Measurements from ENCODE around the gene LARGE2.

The LARGE2 gene

DNA sequence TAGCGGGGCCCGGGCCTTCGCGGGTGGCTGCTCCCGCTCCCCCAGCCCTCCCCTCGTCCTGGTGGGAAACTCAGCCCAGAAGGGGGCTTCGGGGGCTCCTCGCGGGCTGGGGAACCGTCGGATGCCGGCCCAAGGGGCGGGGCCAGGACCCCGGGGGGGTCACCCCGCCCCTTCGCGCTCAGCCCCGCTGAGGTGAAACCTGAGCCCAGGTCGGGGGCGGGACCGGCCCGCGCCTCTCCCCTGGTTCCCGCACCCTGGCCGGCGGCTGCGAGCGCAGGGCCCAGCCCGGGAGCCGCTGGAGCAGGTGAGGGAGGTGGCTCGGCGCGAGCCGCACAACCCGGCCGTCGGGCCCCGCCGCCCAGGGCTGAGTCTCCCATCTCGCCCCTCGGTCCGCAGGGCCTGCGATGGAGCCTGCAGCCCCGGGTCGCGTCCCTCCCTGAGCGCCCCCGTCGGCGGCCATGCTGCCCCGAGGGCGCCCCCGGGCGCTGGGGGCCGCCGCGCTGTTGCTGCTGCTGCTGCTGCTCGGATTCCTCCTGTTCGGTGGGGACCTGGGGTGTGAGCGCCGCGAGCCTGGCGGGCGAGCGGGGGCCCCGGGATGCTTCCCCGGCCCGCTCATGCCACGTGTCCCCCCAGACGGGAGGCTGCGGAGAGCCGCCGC lies at the start of gene LARGE2:
TSS of gene LARGE2 (plus strand) at position 232 of the 658 bp plus-strand sequence. CDS start at position 459, 227 bp downstream.
- TF ChIP-seq ZFP3 (CRISPR knock-in tag; IDR thresholded peaks at IDR 0.05) (no peak), PATZ1 (CRISPR knock-in tag; IDR thresholded peaks at IDR 0.05; ENCODE audit: borderline replicate concordance) (no peak), ZNF565 (CRISPR knock-in tag; conservative IDR thresholded peaks at IDR 0.05; ENCODE audit: low read depth) (no peak), SNAI2 (CRISPR knock-in tag; IDR thresholded peaks at IDR 0.05) (no peak), ZNF70 (CRISPR knock-in tag; IDR thresholded peaks at IDR 0.05) (no peak), ARNTL (CRISPR knock-in tag; IDR thresholded peaks at IDR 0.05; ENCODE audit: borderline replicate concordance, low read depth) (no peak), TCF4 (CRISPR knock-in tag; IDR thresholded peaks at IDR 0.05; ENCODE audit: borderline replicate concordance) (no peak), CSRNP3 (CRISPR knock-in tag; IDR thresholded peaks at IDR 0.05) (no peak), ISL1 (CRISPR knock-in tag; IDR thresholded peaks at IDR 0.05) (no peak), CSDC2 (CRISPR knock-in tag; IDR thresholded peaks at IDR 0.05) (no peak), BACH2 (CRISPR knock-in tag; IDR thresholded peaks at IDR 0.05; ENCODE audit: borderline replicate concordance) (no peak), TOX (CRISPR knock-in tag; IDR thresholded peaks at IDR 0.05; ENCODE audit: borderline replicate concordance) (no peak), ZNF8 (CRISPR knock-in tag; IDR thresholded peaks at IDR 0.05) (no peak), PPARA (CRISPR knock-in tag; IDR thresholded peaks at IDR 0.05; ENCODE audit: borderline replicate concordance) (no peak), ZC3H10 (CRISPR knock-in tag; IDR thresholded peaks at IDR 0.05) (no peak)
- no peak for ATAC-seq

GRCh38 chr11:45876401-45876800 lies 46.1 kb upstream of the LARGE2 start:
- ATAC-seq, result no peak
- TF ChIP-seq BACH2 (CRISPR knock-in tag; IDR thresholded peaks at IDR 0.05; ENCODE audit: borderline replicate concordance) (no peak), TOX (CRISPR knock-in tag; IDR thresholded peaks at IDR 0.05; ENCODE audit: borderline replicate concordance) (no peak), ARNTL (CRISPR knock-in tag; IDR thresholded peaks at IDR 0.05; ENCODE audit: borderline replicate concordance, low read depth) (no peak), TCF4 (CRISPR knock-in tag; IDR thresholded peaks at IDR 0.05; ENCODE audit: borderline replicate concordance) (no peak), ZFP3 (CRISPR knock-in tag; IDR thresholded peaks at IDR 0.05) (no peak), PPARA (CRISPR knock-in tag; IDR thresholded peaks at IDR 0.05; ENCODE audit: borderline replicate concordance) (no peak), ISL1 (CRISPR knock-in tag; IDR thresholded peaks at IDR 0.05) (no peak), ZC3H10 (CRISPR knock-in tag; IDR thresholded peaks at IDR 0.05) (no peak), OSR1 (CRISPR knock-in tag; IDR thresholded peaks at IDR 0.05) (no peak), ESRRG (CRISPR knock-in tag; IDR thresholded peaks at IDR 0.05) (no peak), GLIS3 (CRISPR knock-in tag; IDR thresholded peaks at IDR 0.05) (no peak), ZNF70 (CRISPR knock-in tag; IDR thresholded peaks at IDR 0.05) (no peak), RARB (CRISPR knock-in tag; IDR thresholded peaks at IDR 0.05) (no peak), ZNF8 (CRISPR knock-in tag; IDR thresholded peaks at IDR 0.05) (no peak), CSRNP3 (CRISPR knock-in tag; IDR thresholded peaks at IDR 0.05) (no peak), CSDC2 (CRISPR knock-in tag; IDR thresholded peaks at IDR 0.05) (no peak), SNAI2 (CRISPR knock-in tag; IDR thresholded peaks at IDR 0.05) (no peak)

DNA sequence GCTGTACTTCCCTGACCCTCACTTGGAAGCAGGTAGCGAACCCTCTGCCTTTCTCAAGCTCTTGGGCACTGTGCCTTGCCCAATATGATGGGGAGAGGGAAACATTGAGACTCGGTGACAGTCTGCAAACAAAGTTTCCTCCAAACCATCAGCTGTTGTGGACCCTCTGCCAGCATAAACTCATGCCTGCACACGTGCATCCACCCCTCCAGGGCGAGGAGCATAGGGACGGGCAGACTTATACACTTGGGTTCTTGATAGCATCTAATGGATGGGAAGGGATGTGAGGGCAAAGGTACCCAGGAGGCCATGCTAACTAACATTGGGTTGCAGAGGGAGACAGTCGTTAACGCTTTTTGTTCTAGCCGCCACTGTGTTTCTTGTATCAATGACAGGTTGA lies 45.2 kb upstream of the LARGE2 start:
- no peak for ATAC-seq
- TF ChIP-seq OSR1 (CRISPR knock-in tag; IDR thresholded peaks at IDR 0.05), result no peak
- TF ChIP-seq ZFP30 (CRISPR knock-in tag; IDR thresholded peaks at IDR 0.05), result no peak
- no peak for TF ChIP-seq ESRRG (CRISPR knock-in tag; IDR thresholded peaks at IDR 0.05)
- TF ChIP-seq ZNF565 (CRISPR knock-in tag; conservative IDR thresholded peaks at IDR 0.05; ENCODE audit: low read depth), result no peak
- TF ChIP-seq ZC3H10 (CRISPR knock-in tag; IDR thresholded peaks at IDR 0.05), result no peak
- TF ChIP-seq, protein P1, sequence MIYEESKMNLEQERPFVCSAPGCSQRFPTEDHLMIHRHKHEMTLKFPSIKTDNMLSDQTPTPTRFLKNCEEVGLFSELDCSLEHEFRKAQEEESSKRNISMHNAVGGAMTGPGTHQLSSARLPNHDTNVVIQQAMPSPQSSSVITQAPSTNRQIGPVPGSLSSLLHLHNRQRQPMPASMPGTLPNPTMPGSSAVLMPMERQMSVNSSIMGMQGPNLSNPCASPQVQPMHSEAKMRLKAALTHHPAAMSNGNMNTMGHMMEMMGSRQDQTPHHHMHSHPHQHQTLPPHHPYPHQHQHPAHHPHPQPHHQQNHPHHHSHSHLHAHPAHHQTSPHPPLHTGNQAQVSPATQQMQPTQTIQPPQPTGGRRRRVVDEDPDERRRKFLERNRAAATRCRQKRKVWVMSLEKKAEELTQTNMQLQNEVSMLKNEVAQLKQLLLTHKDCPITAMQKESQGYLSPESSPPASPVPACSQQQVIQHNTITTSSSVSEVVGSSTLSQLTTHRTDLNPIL (CRISPR knock-in tag; IDR thresholded peaks at IDR 0.05; ENCODE audit: low read depth), result no peak
- TF ChIP-seq BACH2 (CRISPR knock-in tag; IDR thresholded peaks at IDR 0.05; ENCODE audit: borderline replicate concordance), result no peak
- no peak for TF ChIP-seq ZNF8 (CRISPR knock-in tag; IDR thresholded peaks at IDR 0.05)
- TF ChIP-seq ISL1 (CRISPR knock-in tag; IDR thresholded peaks at IDR 0.05), result no peak
- no peak for TF ChIP-seq PPARA (CRISPR knock-in tag; IDR thresholded peaks at IDR 0.05; ENCODE audit: borderline replicate concordance)
- TF ChIP-seq GLIS3 (CRISPR knock-in tag; IDR thresholded peaks at IDR 0.05), result no peak
- no peak for TF ChIP-seq CSRNP3 (CRISPR knock-in tag; IDR thresholded peaks at IDR 0.05)
- no peak for TF ChIP-seq PATZ1 (CRISPR knock-in tag; IDR thresholded peaks at IDR 0.05; ENCODE audit: borderline replicate concordance)
- TF ChIP-seq RARB (CRISPR knock-in tag; IDR thresholded peaks at IDR 0.05), result no peak
- no peak for TF ChIP-seq ARNTL (CRISPR knock-in tag; IDR thresholded peaks at IDR 0.05; ENCODE audit: borderline replicate concordance, low read depth)
- no peak for TF ChIP-seq ZNF70 (CRISPR knock-in tag; IDR thresholded peaks at IDR 0.05)
- TF ChIP-seq ZFP3 (CRISPR knock-in tag; IDR thresholded peaks at IDR 0.05), result no peak

Measured in SK-N-SH treated with all-trans-retinoic acid at 6 μM for 48 hours (cell line).